ENCODE data around the gene IDS.

Gene IDS

DNA sequence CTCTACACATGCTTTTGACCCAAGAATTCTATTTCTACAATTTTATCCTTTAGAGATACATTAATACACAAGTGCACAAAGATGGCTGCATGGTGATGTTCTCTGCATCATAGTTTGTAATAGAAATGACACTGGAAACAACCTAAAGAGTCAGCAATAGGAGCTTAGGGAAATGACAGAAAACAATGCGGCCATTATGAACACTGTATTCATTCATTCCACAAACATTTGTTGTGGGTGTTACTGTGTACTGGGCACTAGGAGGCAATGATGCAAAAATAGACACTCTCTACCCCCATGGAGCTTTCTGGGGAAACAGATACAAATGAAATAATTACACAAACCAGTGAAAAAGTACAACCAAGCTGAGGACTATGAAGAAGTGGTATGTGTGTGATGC is 32.0 kb downstream of the IDS start:
- H3K36me3 ChIP-seq (ENCODE audit: control insufficient read depth in 2 of 2, insufficient read depth in 1 of 2, low read length in 2 of 2) = no peaks in the 10 kb centered on the region
- H3K4me3 ChIP-seq (ENCODE audit: low read depth, low read length) = no peak overlapping the region
- no peaks in the 10 kb centered on the region for H3K9me3 ChIP-seq (ENCODE audit: control insufficient read depth, insufficient read depth, low read depth, low read length)
- H3K4me1 ChIP-seq (ENCODE audit: control insufficient read depth, insufficient read depth, low read length) = no peaks in the 10 kb centered on the region
- CTCF ChIA-PET = interaction anchor here (0.7 to 2.8 kb wide), 5 partner anchors 14 to 1422 kb away, joined by 3 to 17 read pairs (median 6); no protein-coding TSS in a partner anchor
- no peak overlapping the region for H3K27ac ChIP-seq (ENCODE audit: extremely low read depth, low read depth, low read length)
- no peak for TF ChIP-seq ZNF596 (tag by site-specific recombination; IDR thresholded peaks at IDR 0.05)
- POLR2A ChIA-PET = no interaction called here

DNA sequence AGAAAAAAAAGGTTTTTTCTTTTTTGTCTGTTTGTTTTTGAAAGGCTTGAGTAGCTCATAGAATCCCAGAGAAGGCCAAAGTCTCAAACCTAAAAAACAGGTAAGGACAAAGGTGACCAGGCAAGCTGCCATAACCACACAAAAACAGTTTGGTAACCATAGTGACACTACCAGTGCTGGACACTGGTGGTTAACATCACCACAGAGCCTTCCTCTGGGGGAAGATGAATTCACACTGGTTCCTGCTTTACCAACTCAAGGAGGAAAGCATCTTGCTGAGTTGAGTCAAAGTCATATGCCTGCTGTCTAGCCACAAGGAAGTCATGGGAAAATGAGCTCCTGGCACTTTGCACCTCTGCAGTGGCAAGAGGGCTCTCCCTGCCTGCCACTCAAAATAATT is 32.5 kb downstream of the IDS start:
- POLR2A ChIA-PET = no interaction called here
- Histone ChIP-seq H3K36me3 (ENCODE audit: control insufficient read depth in 2 of 2, insufficient read depth in 1 of 2, low read length in 2 of 2) (no peaks in the 10 kb centered on the region), H3K4me3 (ENCODE audit: low read depth, low read length) (no peak overlapping the region), H3K9me3 (ENCODE audit: control insufficient read depth, insufficient read depth, low read depth, low read length) (no peaks in the 10 kb centered on the region), H3K27ac (ENCODE audit: extremely low read depth, low read depth, low read length) (no peak overlapping the region), H3K4me1 (ENCODE audit: control insufficient read depth, insufficient read depth, low read length) (no peaks in the 10 kb centered on the region)
- TF ChIP-seq ZNF391 (tag by site-specific recombination; IDR thresholded peaks at IDR 0.05; ENCODE audit: borderline replicate concordance, low read depth) = no peak
- no peak for TF ChIP-seq ZNF433 (tag by site-specific recombination; IDR thresholded peaks at IDR 0.05; ENCODE audit: low read depth)
- no peak for TF ChIP-seq SP7 (tag by site-specific recombination; IDR thresholded peaks at IDR 0.05)
- TF ChIP-seq, protein P1, sequence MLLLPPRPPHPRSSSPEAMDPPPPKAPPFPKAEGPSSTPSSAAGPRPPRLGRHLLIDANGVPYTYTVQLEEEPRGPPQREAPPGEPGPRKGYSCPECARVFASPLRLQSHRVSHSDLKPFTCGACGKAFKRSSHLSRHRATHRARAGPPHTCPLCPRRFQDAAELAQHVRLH (tag by site-specific recombination; IDR thresholded peaks at IDR 0.05) = no peak
- no peak for TF ChIP-seq ZNF521 (tag by site-specific recombination; IDR thresholded peaks at IDR 0.05)
- TF ChIP-seq ZNF426 (tag by site-specific recombination; IDR thresholded peaks at IDR 0.05) = no peak
- no peak for TF ChIP-seq ZNF112 (tag by site-specific recombination; IDR thresholded peaks at IDR 0.05)
- no peak for TF ChIP-seq ZEB2 (tag by site-specific recombination; IDR thresholded peaks at IDR 0.05)
- no peak for TF ChIP-seq KLF10 (tag by site-specific recombination; IDR thresholded peaks at IDR 0.05)
- TF ChIP-seq, protein P2, sequence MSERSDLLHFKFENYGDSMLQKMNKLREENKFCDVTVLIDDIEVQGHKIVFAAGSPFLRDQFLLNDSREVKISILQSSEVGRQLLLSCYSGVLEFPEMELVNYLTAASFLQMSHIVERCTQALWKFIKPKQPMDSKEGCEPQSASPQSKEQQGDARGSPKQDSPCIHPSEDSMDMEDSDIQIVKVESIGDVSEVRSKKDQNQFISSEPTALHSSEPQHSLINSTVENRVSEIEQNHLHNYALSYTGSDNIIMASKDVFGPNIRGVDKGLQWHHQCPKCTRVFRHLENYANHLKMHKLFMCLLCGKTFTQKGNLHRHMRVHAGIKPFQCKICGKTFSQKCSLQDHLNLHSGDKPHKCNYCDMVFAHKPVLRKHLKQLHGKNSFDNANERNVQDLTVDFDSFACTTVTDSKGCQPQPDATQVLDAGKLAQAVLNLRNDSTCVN (tag by site-specific recombination; optimal IDR thresholded peaks at IDR 0.05) = no peak
- TF ChIP-seq, protein P3, sequence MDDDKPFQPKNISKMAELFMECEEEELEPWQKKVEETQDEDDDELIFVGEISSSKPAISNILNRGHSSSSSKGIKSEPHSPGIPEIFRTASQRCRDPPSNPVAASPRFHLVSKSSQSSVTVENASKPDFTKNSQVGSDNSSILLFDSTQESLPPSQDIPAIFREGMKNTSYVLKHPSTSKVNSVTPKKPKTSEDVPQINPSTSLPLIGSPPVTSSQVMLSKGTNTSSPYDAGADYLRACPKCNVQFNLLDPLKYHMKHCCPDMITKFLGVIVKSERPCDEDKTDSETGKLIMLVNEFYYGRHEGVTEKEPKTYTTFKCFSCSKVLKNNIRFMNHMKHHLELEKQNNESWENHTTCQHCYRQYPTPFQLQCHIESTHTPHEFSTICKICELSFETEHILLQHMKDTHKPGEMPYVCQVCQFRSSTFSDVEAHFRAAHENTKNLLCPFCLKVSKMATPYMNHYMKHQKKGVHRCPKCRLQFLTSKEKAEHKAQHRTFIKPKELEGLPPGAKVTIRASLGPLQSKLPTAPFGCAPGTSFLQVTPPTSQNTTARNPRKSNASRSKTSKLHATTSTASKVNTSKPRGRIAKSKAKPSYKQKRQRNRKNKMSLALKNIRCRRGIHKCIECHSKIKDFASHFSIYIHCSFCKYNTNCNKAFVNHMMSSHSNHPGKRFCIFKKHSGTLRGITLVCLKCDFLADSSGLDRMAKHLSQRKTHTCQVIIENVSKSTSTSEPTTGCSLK (tag by site-specific recombination; IDR thresholded peaks at IDR 0.05) = no peak
- TF ChIP-seq ZNF157 (tag by site-specific recombination; IDR thresholded peaks at IDR 0.05) = no peak
- TF ChIP-seq ZNF121 (tag by site-specific recombination; IDR thresholded peaks at IDR 0.05) = no peak
- no peak for TF ChIP-seq ZNF274 (IDR thresholded peaks at IDR 0.05; ENCODE audit: low read length)
- TF ChIP-seq ZNF274 (tag by site-specific recombination; IDR thresholded peaks at IDR 0.05; ENCODE audit: borderline replicate concordance) = no peak
- TF ChIP-seq ZNF548 (tag by site-specific recombination; IDR thresholded peaks at IDR 0.05) = no peak
- TF ChIP-seq, protein P4, sequence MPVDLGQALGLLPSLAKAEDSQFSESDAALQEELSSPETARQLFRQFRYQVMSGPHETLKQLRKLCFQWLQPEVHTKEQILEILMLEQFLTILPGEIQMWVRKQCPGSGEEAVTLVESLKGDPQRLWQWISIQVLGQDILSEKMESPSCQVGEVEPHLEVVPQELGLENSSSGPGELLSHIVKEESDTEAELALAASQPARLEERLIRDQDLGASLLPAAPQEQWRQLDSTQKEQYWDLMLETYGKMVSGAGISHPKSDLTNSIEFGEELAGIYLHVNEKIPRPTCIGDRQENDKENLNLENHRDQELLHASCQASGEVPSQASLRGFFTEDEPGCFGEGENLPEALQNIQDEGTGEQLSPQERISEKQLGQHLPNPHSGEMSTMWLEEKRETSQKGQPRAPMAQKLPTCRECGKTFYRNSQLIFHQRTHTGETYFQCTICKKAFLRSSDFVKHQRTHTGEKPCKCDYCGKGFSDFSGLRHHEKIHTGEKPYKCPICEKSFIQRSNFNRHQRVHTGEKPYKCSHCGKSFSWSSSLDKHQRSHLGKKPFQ (tag by site-specific recombination; IDR thresholded peaks at IDR 0.05) = no peak
- CTCF ChIA-PET = interaction anchor here (0.7 to 2.8 kb wide), 5 partner anchors 14 to 1421 kb away, joined by 3 to 17 read pairs (median 6); no protein-coding TSS in a partner anchor

Measured in HEK293 (cell line).